ENCODE data around the gene PAQR9.

- no peak for TF ChIP-seq CTCF (IDR thresholded peaks at IDR 0.05)
- TF ChIP-seq POLR2A (IDR thresholded peaks at IDR 0.05), result no peak
These were observed 28.6 kb downstream of the PAQR9 start for GRCh38 chr3:142934887-142935269.

All from thyroid gland (tissue), 4 donors.